Osteocyte (in vitro differentiated cells): ENCODE measurements around the gene CRYGD. TPM values are rescaled to one million over a fixed set of nuclear protein-coding genes. Genes with fewer than 3 reads are reported as not detected.
"Not testable (repeated sequence)": the region's sequence is repeated elsewhere in the genome, so short reads cannot be mapped to it uniquely, and the experiment has no call there.

ENCODE experiments used
- DNase-seq: peaks from one replicate; pipeline ENCODE4 v3.0.0; 2021; ENCODE audit warnings: mixed read lengths; ENCODE audit not compliant: unreplicated experiment; ENCODE audit errors: extremely low spot score
- H3K27ac Mint-ChIP-seq: one replicate; pipeline ENCODE4 v1.8.0; 2021; ENCODE audit warnings: mild to moderate bottlenecking, mixed read lengths; ENCODE audit not compliant: unreplicated experiment
- H3K27me3 Mint-ChIP-seq: one replicate; pipeline ENCODE4 v1.8.0; 2021; ENCODE audit warnings: mixed read lengths; ENCODE audit not compliant: unreplicated experiment
- H3K36me3 Mint-ChIP-seq: one replicate; pipeline ENCODE4 v1.8.0; 2021; ENCODE audit warnings: mixed read lengths; ENCODE audit not compliant: unreplicated experiment
- H3K4me1 Mint-ChIP-seq: one replicate; pipeline ENCODE4 v1.8.0; 2021; ENCODE audit warnings: mixed read lengths; ENCODE audit not compliant: unreplicated experiment
- H3K4me3 Mint-ChIP-seq: one replicate; pipeline ENCODE4 v1.8.0; 2021; ENCODE audit warnings: mild to moderate bottlenecking, moderate library complexity, mixed read lengths; ENCODE audit not compliant: unreplicated experiment
- H3K9me3 Mint-ChIP-seq: one replicate; pipeline ENCODE4 v1.8.0; 2021; ENCODE audit warnings: mixed read lengths; ENCODE audit not compliant: unreplicated experiment
- total RNA-seq: library from RNA; stranded (reverse); gene quantifications from 2 replicates; pipeline ENCODE4 v1.2.1, GENCODE V29; 2021
- TF ChIP-seq, protein P1 (sequence below): fragments of 200-600 bp; sonication (generic); IDR thresholded peaks from 2 replicates; pipeline ENCODE4 v1.5.0; 2021; ENCODE audit warnings: antibody characterized with exemption, mild to moderate bottlenecking, moderate library complexity

The CRYGD gene
- total RNA-seq, 1 donor from 2014 or later: not detected

DNA sequence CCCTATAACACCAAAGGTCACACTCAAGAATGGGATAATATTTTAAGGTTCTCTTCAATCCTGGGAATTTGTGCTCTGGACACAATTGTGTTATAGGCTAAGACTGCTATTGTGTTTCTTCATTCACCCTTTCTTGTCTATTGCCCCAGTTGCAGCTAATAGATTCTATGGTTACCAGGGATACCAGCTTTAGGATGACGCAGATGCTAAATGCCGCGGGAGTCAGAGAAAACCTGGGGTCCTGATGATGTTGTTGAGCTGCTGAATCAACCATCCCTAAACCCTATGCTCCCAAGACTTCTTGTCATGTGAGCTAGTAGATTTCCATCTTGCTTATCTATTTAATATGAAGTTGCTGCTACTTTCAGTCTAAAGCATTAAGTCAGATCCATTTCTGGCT, 5.4 kb downstream of the CRYGD start:
- peaks cover 11% of the 10 kb centered on the region for H3K27me3 Mint-ChIP-seq
- no peak for DNase-seq
- no peaks in the 10 kb centered on the region for H3K9me3 Mint-ChIP-seq
- TF ChIP-seq, protein P1, sequence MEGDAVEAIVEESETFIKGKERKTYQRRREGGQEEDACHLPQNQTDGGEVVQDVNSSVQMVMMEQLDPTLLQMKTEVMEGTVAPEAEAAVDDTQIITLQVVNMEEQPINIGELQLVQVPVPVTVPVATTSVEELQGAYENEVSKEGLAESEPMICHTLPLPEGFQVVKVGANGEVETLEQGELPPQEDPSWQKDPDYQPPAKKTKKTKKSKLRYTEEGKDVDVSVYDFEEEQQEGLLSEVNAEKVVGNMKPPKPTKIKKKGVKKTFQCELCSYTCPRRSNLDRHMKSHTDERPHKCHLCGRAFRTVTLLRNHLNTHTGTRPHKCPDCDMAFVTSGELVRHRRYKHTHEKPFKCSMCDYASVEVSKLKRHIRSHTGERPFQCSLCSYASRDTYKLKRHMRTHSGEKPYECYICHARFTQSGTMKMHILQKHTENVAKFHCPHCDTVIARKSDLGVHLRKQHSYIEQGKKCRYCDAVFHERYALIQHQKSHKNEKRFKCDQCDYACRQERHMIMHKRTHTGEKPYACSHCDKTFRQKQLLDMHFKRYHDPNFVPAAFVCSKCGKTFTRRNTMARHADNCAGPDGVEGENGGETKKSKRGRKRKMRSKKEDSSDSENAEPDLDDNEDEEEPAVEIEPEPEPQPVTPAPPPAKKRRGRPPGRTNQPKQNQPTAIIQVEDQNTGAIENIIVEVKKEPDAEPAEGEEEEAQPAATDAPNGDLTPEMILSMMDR: no peak
- no peak overlapping the region for H3K4me3 Mint-ChIP-seq
- H3K36me3 Mint-ChIP-seq: no peaks in the 10 kb centered on the region
- no peak overlapping the region for H3K27ac Mint-ChIP-seq
- no peaks in the 10 kb centered on the region for H3K4me1 Mint-ChIP-seq

DNA sequence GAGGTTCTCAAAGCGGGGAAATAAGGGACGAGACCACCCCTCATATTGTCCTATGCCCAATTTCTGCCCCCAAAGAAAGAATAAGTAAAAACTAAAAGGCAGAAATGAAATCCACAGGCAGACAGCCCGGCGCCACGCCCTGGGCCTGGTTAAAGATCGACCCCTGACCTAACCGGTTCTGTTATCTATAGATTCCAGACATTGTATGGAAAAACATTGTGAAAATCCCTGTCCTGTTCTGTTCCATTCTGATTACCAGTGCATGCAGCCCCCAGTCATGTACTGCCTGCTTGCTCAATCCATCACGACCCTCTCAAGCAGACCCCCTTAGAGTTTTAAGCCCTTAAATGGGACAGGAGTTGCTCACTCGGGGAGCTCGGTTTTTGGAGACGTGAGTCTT, 6.9 kb downstream of the CRYGD start:
- H3K36me3 Mint-ChIP-seq, DNase-seq, H3K9me3 Mint-ChIP-seq, H3K4me3 Mint-ChIP-seq, H3K4me1 Mint-ChIP-seq, H3K27ac Mint-ChIP-seq: not testable (repeated sequence)
- peaks cover 22% of the 10 kb centered on the region for H3K27me3 Mint-ChIP-seq

DNA sequence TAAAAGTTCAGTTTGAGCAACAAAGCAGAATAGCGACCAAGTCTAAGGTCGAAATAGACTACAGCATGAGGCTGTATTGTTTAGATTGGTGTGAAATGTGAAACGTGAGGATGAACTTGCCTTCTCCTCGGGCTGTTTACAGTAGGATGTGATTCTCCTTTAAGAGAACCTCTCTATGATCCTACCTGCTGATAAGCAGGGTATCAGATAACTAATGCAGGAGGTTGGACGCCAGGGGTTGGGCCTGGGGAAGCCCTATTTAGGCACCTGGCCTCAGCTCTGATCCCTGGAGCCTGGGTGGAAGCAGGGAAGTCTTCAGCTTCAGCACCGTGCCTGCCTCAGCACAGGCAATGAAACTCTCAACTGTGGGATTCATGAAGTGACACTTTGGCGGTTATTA, 11.4 kb downstream of the CRYGD start:
- Mint-ChIP-seq H3K27me3 (peaks cover 26% of the 10 kb centered on the region), H3K27ac (no peak overlapping the region), H3K9me3 (no peaks in the 10 kb centered on the region), H3K4me1 (peaks cover 2% of the 10 kb centered on the region), H3K36me3 (no peaks in the 10 kb centered on the region), H3K4me3 (no peak overlapping the region)
- TF ChIP-seq, protein P1: no peak
- DNase-seq: no peak

DNA sequence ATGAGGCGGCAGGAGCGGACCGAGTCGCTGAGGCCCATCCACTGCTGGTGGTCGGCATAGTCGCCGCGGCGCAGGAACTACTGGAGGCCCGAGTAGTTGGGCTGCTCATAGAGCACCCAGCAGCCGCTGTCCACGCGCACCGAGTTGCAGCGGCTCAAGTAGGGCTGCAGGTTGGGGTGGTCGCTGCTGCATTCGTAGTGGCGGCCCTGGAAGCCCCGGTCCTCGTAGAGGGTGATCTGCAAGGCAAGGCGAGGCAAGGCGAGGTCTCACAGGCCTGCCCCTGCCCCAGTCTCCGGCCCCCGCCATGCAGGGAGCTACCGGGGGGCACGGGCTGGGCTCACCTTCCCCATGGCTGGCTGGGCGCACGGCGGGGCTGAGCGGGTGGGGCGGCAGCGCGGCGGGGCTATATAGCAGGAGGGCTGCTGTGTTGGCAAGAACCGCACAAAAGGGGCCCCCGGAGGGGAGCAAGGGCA, 12.0 kb downstream of the CRYGD start:
- peaks cover 26% of the 10 kb centered on the region for H3K27me3 Mint-ChIP-seq
- not testable (repeated sequence) for H3K4me1 Mint-ChIP-seq, H3K9me3 Mint-ChIP-seq, H3K36me3 Mint-ChIP-seq, H3K4me3 Mint-ChIP-seq, H3K27ac Mint-ChIP-seq, DNase-seq

DNA sequence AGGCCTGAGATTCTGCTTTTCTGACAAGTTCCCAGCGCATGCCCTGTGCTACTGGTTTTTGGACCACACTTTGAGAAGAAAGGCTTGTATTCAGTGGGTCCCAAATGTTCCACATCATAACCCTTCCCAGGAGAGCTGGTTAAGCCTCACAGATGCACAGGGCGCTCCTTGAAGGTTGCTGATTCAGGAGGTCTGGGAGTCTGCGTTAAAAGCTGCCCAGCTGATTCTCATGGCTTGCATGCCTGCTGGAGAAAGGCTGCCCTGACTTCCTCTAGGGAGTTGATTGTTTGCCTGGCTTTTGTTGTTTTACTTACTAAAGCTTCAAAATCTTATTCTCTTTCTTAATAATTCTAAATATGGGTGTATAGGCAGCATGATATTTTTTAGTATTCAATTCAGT, 20.7 kb downstream of the CRYGD start:
- Mint-ChIP-seq H3K4me3 (no peak overlapping the region), H3K27ac (no peak overlapping the region), H3K27me3 (peaks cover 24% of the 10 kb centered on the region), H3K4me1 (no peaks in the 10 kb centered on the region), H3K9me3 (no peaks in the 10 kb centered on the region), H3K36me3 (no peaks in the 10 kb centered on the region)
- TF ChIP-seq, protein P1: no peak
- no peak for DNase-seq

DNA sequence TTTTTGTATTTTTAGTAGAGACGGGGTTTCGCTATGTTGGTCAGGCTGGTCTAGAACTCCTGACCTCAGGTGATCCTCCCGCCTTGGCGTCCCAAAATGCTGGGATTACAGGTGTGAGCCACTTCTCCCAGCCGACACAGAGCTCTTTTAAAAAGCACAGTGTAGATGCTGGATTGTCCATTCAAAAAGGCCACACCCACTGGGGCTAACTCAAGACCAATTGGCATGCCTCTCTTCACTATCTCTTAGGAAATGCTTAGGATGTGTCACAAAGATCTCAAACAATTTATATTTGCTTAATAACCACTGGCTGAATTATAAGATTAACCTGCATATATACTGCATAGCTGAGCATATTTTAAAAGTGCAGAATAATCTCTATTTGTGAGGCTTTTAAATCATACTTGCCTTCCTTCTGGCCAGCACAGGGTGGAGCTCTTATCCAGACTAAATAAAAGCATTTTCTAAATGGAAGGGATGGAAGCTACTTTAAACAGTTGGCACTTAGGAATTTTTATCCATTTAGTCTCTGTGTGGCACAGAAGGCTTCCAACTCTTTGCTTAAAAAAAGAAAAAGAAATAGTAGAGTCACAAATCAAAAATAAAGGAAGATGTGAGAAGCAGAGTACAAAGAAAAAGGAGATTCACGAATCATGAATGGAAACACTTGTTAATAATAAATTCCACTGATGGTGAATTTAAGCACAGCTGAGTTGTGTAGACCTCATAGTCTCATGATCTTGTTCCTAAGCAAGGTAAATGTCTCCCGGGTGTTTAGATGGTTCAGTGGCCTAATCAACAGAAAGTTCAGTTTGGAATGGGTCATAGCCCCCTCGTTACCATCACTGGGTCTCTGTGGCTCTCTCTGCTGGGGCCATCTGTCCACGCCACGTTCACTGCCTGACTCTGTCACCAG, 22.4 kb downstream of the CRYGD start:
- Mint-ChIP-seq H3K27ac (no peak overlapping the region), H3K4me1 (peaks cover 3% of the 10 kb centered on the region), H3K27me3 (peaks cover 23% of the 10 kb centered on the region), H3K9me3 (no peaks in the 10 kb centered on the region), H3K36me3 (no peaks in the 10 kb centered on the region), H3K4me3 (no peak overlapping the region)
- DNase-seq: no peak
- TF ChIP-seq, protein P1: peak; percentile 45
